ENCODE data around the gene ADAM12. TPM values are rescaled to one million over a fixed set of nuclear protein-coding genes. Genes with fewer than 3 reads are reported as not detected.

The ADAM12 gene
- total RNA-seq, 2 donors from 2014 or later = under 0.01 to 0.52 TPM

- H3K36me3 ChIP-seq (replicated peaks in 1 of 2; ENCODE audit: insufficient read depth in 1 of 2, low read depth in 2 of 2) = no peaks in the 10 kb centered on the region
- H3K9me3 ChIP-seq = no peaks in the 10 kb centered on the region
- H3K4me1 ChIP-seq = no peaks in the 10 kb centered on the region
- WGBS, 2 donors = 39 to 73% methylated on average over 2 of the region's 2 CpGs
- ATAC-seq (no peak), DNase-seq (no peak)
- no peak overlapping the region for H3K4me3 ChIP-seq
- intact Hi-C loops (cut with DNase I) = no loop called here
- H3K27ac ChIP-seq = no peak overlapping the region
- no peak for TF ChIP-seq POLR2A (IDR thresholded peaks at IDR 0.05)
- TF ChIP-seq CTCF (IDR thresholded peaks at IDR 0.05) = no peak
- H3K27me3 ChIP-seq = no peaks in the 10 kb centered on the region
These were observed 234.3 kb downstream of the ADAM12 start for GRCh38 chr10:126153711-126154628.

- intact Hi-C loops (cut with DNase I) = no loop called here
- ATAC-seq = no peak
These were observed 240.2 kb downstream of the ADAM12 start for GRCh38 chr10:126147866-126148587.

GRCh38 chr10:126146771-126147170 lies 241.5 kb downstream of the ADAM12 start:
- no peak for DNase-seq
- Histone ChIP-seq H3K27ac (no peak overlapping the region), H3K4me1 (no peaks in the 10 kb centered on the region), H3K36me3 (replicated peaks in 1 of 2; ENCODE audit: insufficient read depth in 1 of 2, low read depth in 2 of 2) (no peaks in the 10 kb centered on the region), H3K9me3 (no peaks in the 10 kb centered on the region), H3K4me3 (no peak overlapping the region), H3K27me3 (no peaks in the 10 kb centered on the region)
- whole genome bisulfite sequencing, 2 donors = 78 to 80% methylated on average over 6 of the region's 6 CpGs
- ATAC-seq = no peak
- intact Hi-C loops (cut with DNase I) = no loop called here
- no peak for TF ChIP-seq CTCF (IDR thresholded peaks at IDR 0.05)
- no peak for TF ChIP-seq POLR2A (IDR thresholded peaks at IDR 0.05)

More at GRCh38 chr10:126147866-126148587, 240.2 kb downstream of the ADAM12 start:
- Histone ChIP-seq H3K36me3 (replicated peaks in 1 of 2; ENCODE audit: insufficient read depth in 1 of 2, low read depth in 2 of 2) (no peaks in the 10 kb centered on the region), H3K27me3 (no peaks in the 10 kb centered on the region), H3K9me3 (no peaks in the 10 kb centered on the region), H3K27ac (no peak overlapping the region), H3K4me1 (no peaks in the 10 kb centered on the region), H3K4me3 (no peak overlapping the region)
- no peak for TF ChIP-seq POLR2A (IDR thresholded peaks at IDR 0.05)
- TF ChIP-seq CTCF (IDR thresholded peaks at IDR 0.05) = no peak
- DNase-seq = no peak
- WGBS, 2 donors = 50 to 52% methylated on average over 7 of the region's 7 CpGs

DNA sequence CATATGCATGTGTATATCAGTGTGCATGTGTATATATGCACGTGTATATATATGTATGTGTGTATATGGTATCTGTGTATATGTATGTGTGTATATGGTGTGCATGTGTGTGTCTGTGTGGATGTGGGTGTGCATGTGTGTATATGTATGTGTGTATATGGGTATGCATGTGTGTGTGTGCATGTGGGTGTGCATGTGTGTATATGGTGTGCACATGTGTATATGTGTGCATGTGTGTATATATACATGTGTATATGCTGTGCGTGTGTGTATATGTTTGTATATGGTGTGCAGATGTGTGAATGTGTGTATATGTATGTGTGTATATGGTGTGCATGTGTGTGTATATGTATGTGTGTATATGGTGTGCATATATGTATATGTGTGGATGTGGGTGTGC lies 245.2 kb downstream of the ADAM12 start:
- TF ChIP-seq POLR2A (IDR thresholded peaks at IDR 0.05) = no peak
- no peak for TF ChIP-seq CTCF (IDR thresholded peaks at IDR 0.05)
- no peak overlapping the region for H3K27ac ChIP-seq

More for the DNA sequence above, 245.2 kb downstream of the ADAM12 start:
- Histone ChIP-seq H3K9me3 (no peaks in the 10 kb centered on the region), H3K4me3 (no peak overlapping the region), H3K27me3 (no peaks in the 10 kb centered on the region), H3K4me1 (no peaks in the 10 kb centered on the region), H3K36me3 (replicated peaks in 1 of 2; ENCODE audit: insufficient read depth in 1 of 2, low read depth in 2 of 2) (no peaks in the 10 kb centered on the region)
- DNase-seq = no peak
- intact Hi-C loops (cut with DNase I) = no loop called here
- ATAC-seq = no peak
- WGBS, 2 donors = 79 to 82% methylated on average over 2 of the region's 2 CpGs
